DND-41 (cell line): ENCODE measurements around the gene AKAP6.

Source experiments
- ATAC-seq: fragments of 200-7000 bp; cut with Tn5 transposase; 3 replicates; pipeline ENCODE4 v1.9.1; 2021; ENCODE audit warnings: low read depth; ENCODE audit not compliant: insufficient read depth
- DNase-seq: peaks from one replicate; pipeline ENCODE4 v3.0.0-alpha.2; 2020
- H2AFZ ChIP-seq: 2 replicates; pipeline ENCODE4 v1.6.0; 2012; ENCODE audit warnings: low read depth, low read length
- H3K27ac ChIP-seq: 2 replicates; pipeline ENCODE4 v1.5.1; 2012; ENCODE audit warnings: low read length, inconsistent platforms
- H3K27me3 ChIP-seq: fragments of 200-600 bp; sonication (generic); 2 replicates; pipeline ENCODE4 v1.6.0; 2012; ENCODE audit warnings: low read length, mild to moderate bottlenecking, inconsistent platforms; ENCODE audit not compliant: insufficient read depth, poor library complexity
- H3K36me3 ChIP-seq: 2 replicates; pipeline ENCODE4 v1.5.1; 2012; ENCODE audit warnings: low read length, inconsistent platforms; ENCODE audit not compliant: insufficient read depth
- H3K4me1 ChIP-seq: 2 replicates; pipeline ENCODE4 v1.5.1; 2012; ENCODE audit warnings: mild to moderate bottlenecking, low read length; ENCODE audit not compliant: insufficient read depth
- H3K4me2 ChIP-seq: 2 replicates; pipeline ENCODE4 v1.6.0; 2012; ENCODE audit warnings: mild to moderate bottlenecking, moderate library complexity, low read length, inconsistent platforms; ENCODE audit not compliant: insufficient read depth
- H3K4me3 ChIP-seq, 2 experiments: fragments of 200-600 bp in 1 of 2; shearing (Covaris generic) in 1 of 2; 2 replicates each; pipeline ENCODE4 v1.5.1; 2012 to 2016; ENCODE audit warnings: inconsistent platforms in 2 of 2, low read length in 2 of 2, mild to moderate bottlenecking in 2 of 2, low read depth in 1 of 2, moderate library complexity in 1 of 2
- H3K79me2 ChIP-seq: 2 replicates; pipeline ENCODE4 v1.6.0; 2012; ENCODE audit warnings: low read length, inconsistent platforms; ENCODE audit not compliant: insufficient read depth
- H3K9ac ChIP-seq: 2 replicates; pipeline ENCODE4 v1.6.0; 2012; ENCODE audit warnings: low read depth, mild to moderate bottlenecking, inconsistent platforms, low read length, moderate library complexity
- H3K9me3 ChIP-seq: 2 replicates; pipeline ENCODE4 v1.5.1; 2012; ENCODE audit warnings: low read length, moderate library complexity, mild to moderate bottlenecking, inconsistent platforms; ENCODE audit not compliant: insufficient read depth, severe bottlenecking
- H4K20me1 ChIP-seq: 2 replicates; pipeline ENCODE4 v1.6.0; 2012; ENCODE audit warnings: low read length; ENCODE audit not compliant: insufficient read depth
- EZH2 ChIP-seq: IDR thresholded peaks from 3 replicates; pipeline ENCODE4 v1.6.1; 2012; ENCODE audit warnings: borderline replicate concordance, low read depth, mild to moderate bottlenecking, moderate library complexity, low read length, inconsistent platforms; ENCODE audit not compliant: severe bottlenecking
- TF ChIP-seq, protein P1 (sequence below): IDR thresholded peaks from 2 replicates; pipeline ENCODE4 v1.5.1; 2012; ENCODE audit warnings: borderline replicate concordance, low read length, moderate library complexity, mild to moderate bottlenecking; ENCODE audit not compliant: poor library complexity, severe bottlenecking; ENCODE audit errors: extremely low read depth

Gene AKAP6

DNA sequence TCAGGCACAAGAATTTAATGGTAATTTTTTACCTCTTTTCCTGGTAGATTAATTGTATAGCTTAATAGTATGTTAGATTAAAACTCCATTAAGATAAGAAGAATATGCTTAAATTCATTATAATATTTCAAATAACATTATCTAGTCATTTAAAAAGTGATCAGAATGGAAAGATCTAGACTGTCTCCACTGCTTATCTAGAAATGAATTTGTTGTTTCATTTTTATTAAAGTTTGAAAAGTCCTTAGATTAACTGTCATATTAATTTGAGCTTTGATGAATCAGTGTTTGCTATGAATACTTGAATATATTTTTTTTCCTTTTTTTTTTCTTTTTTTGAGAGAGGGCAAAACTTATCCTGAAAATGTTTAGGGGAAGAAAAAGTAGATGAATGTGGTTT lies 373.0 kb downstream of the AKAP6 start:
- H3K36me3 ChIP-seq = no peaks in the 10 kb centered on the region
- H3K9ac ChIP-seq = no peak overlapping the region
- ATAC-seq (no peak), DNase-seq (no peak)
- no peak overlapping the region for H2AFZ ChIP-seq
- H3K4me1 ChIP-seq = no peaks in the 10 kb centered on the region
- no peaks in the 10 kb centered on the region for H4K20me1 ChIP-seq
- no peaks in the 10 kb centered on the region for H3K27me3 ChIP-seq
- H3K27ac ChIP-seq = no peak overlapping the region
- TF ChIP-seq, protein P1, sequence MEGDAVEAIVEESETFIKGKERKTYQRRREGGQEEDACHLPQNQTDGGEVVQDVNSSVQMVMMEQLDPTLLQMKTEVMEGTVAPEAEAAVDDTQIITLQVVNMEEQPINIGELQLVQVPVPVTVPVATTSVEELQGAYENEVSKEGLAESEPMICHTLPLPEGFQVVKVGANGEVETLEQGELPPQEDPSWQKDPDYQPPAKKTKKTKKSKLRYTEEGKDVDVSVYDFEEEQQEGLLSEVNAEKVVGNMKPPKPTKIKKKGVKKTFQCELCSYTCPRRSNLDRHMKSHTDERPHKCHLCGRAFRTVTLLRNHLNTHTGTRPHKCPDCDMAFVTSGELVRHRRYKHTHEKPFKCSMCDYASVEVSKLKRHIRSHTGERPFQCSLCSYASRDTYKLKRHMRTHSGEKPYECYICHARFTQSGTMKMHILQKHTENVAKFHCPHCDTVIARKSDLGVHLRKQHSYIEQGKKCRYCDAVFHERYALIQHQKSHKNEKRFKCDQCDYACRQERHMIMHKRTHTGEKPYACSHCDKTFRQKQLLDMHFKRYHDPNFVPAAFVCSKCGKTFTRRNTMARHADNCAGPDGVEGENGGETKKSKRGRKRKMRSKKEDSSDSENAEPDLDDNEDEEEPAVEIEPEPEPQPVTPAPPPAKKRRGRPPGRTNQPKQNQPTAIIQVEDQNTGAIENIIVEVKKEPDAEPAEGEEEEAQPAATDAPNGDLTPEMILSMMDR = no peak
- TF ChIP-seq EZH2 = no peak
- no peak overlapping the region for H3K4me3 ChIP-seq
- H3K4me2 ChIP-seq = no peak overlapping the region
- no peaks in the 10 kb centered on the region for H3K79me2 ChIP-seq
- H3K9me3 ChIP-seq = no peaks in the 10 kb centered on the region

DNA sequence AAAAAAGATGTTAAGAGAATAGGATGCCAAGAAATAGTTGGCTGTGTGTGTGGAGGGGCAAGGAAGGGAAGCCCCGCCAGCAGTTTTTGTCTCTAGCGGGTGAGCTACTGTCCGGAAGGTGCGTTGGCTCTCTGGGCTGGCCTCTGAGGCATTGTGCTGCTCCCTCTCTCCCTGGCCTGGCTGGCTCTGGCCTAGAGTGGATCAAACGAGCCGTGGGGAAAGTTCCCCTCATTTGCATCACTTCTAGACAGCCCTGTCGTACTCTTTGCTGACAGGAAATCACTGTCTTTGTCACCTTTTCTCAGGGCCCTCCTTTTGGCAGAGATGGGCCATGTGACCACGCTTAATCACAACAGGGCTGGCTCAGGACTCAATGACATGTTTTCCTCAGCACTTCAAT lies 373.5 kb downstream of the AKAP6 start:
- ATAC-seq (peak; percentile 39; the same call in 1 of the 3 replicates), DNase-seq (no peak)
- no peaks in the 10 kb centered on the region for H3K9me3 ChIP-seq
- no peaks in the 10 kb centered on the region for H3K4me1 ChIP-seq
- no peak overlapping the region for H3K27ac ChIP-seq
- no peaks in the 10 kb centered on the region for H3K79me2 ChIP-seq
- H4K20me1 ChIP-seq = no peaks in the 10 kb centered on the region
- no peak overlapping the region for H3K9ac ChIP-seq
- H3K36me3 ChIP-seq = no peaks in the 10 kb centered on the region
- TF ChIP-seq, protein P1 = no peak
- TF ChIP-seq EZH2 = no peak
- H3K4me2 ChIP-seq = no peak overlapping the region
- H2AFZ ChIP-seq = no peak overlapping the region
- no peaks in the 10 kb centered on the region for H3K27me3 ChIP-seq
- no peak overlapping the region for H3K4me3 ChIP-seq

DNA sequence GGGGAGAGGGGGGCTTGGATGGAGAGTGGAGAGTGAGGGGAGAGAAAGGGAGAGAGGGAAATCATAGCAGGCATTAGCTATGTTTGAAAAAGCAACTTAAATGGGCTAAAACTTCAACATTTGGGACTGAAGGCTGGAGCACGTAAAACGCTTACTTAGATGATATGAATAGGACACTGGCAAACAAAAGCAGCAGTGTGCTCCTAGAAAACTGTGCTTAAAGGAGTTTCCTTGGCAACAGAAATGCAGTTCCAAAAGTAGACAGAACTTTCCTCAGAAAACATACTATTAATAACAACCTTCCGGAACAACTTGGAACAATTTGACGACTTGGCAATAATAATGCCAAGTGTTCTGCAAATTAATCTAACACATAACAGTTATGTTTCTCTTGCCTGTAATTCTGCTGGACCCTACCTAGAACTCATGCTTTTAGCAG lies 374.1 kb downstream of the AKAP6 start:
- H3K36me3 ChIP-seq = no peaks in the 10 kb centered on the region
- no peak for DNase-seq
- no peak overlapping the region for H3K27ac ChIP-seq
- no peaks in the 10 kb centered on the region for H3K79me2 ChIP-seq
- no peak overlapping the region for H3K4me2 ChIP-seq
- no peaks in the 10 kb centered on the region for H3K4me1 ChIP-seq
- H3K9me3 ChIP-seq = no peaks in the 10 kb centered on the region
- no peak for TF ChIP-seq EZH2
- TF ChIP-seq, protein P1 = no peak
- H3K9ac ChIP-seq = no peak overlapping the region
- H3K4me3 ChIP-seq = no peak overlapping the region
- ATAC-seq = no peak
- no peak overlapping the region for H2AFZ ChIP-seq
- H4K20me1 ChIP-seq = no peaks in the 10 kb centered on the region
- peaks cover 5% of the 10 kb centered on the region for H3K27me3 ChIP-seq
